HG02610 (cell line): ENCODE measurements around the gene ZIC4.

Experiments used
- ATAC-seq: cut with Tn5 transposase; IDR thresholded peaks from one replicate; pipeline ENCODE4 v1.9.1; 2021; ENCODE audit warnings: mild to moderate bottlenecking, moderate library complexity; ENCODE audit not compliant: unreplicated experiment

ZIC4 gene

DNA sequence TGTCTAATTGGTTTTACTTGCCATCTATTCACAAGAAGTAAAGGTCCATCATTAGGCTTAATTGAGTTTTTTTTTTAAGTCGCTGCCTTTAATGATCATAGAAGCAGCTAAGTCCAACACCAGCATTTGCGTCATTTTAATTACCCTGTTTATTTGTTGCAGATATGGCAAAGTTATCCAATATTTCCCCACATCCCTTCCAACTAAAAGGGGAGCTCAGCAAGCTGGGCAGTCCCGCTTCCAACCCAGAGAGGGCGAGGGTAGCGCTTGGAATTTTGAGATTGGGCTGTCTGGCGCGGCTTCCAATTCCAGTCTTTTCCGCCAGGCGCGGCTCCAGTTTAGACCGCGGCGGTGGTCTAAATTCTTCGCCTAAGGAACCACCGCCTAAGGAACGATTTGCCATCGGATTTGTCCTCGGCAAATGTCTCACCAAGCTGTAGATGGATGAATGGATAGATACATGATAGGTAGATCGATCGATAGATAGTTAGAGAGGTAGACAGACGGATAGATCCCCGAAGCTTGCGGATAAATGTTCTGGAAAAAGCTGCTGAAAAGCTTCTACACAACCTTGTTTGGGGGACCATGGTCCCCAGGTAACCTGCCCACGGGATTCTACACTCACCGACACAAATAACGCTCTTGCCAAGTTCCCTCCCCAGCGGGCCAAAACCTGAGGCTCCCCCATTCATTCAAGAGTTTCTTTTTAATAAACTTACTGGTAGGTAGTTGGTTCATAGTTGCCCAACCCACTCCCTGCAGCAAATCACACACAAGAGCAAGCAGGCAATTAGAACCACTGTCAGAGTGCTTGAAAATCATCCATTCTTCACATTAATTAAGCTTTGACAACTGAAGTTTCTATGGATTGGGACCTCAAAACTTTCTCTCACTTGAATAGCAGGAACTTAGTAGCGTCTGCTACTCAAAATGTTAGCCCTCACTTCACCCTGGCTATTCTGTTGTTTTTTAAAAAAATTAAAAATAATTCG, 49.1 kb downstream of the ZIC4 start:
- ATAC-seq = no peak

DNA sequence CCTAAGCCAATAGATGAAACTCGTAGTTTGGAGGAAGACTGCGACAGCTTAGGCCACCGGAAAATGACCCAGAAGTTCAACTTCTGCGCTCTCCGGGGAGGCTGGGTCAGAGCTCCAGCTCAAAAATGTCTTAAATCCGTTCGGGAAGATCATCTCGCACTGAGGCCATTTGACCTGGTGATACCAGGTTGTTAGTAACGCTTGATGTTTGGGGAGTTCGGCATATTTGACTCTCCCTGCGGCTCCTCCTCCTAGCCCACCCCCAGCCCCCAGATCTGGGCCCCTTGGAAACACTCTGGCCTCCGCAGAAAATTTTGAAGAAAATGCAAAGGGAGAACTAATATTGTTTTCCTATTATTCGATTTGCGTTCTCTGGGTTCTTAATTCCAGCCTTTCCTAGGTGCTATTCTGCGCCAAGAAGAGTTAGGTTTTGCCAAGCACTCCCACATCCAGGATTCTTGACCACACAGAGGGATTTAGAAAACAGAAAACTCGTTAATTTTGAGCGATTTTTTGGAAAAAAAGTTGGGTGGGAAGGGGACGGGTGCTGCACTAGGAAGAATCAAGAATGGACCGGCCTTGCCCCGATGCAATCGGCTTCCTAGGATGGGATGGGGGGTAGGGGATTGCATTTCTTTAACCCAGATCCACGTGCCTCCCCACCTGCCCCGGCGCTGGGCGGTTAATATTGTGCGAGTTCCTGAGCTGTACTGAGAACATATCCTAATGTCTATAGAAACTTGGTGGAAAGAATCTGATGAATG, 50.0 kb downstream of the ZIC4 start:
- no peak for ATAC-seq

DNA sequence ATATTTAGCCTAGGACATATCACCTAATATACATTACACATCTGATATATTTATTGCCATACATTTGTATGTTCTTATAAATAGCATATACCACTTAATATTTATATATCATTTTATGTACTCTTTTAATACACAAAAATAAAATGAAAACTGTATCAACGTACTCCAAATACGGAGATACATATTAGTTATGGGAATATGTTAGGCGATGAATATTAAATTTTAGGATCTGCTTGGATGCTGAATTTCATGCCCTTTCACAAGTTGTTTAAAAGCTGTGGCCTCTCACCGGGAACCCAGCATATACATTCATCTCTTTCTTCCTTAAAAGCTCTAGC, 50.6 kb downstream of the ZIC4 start:
- no peak for ATAC-seq

DNA sequence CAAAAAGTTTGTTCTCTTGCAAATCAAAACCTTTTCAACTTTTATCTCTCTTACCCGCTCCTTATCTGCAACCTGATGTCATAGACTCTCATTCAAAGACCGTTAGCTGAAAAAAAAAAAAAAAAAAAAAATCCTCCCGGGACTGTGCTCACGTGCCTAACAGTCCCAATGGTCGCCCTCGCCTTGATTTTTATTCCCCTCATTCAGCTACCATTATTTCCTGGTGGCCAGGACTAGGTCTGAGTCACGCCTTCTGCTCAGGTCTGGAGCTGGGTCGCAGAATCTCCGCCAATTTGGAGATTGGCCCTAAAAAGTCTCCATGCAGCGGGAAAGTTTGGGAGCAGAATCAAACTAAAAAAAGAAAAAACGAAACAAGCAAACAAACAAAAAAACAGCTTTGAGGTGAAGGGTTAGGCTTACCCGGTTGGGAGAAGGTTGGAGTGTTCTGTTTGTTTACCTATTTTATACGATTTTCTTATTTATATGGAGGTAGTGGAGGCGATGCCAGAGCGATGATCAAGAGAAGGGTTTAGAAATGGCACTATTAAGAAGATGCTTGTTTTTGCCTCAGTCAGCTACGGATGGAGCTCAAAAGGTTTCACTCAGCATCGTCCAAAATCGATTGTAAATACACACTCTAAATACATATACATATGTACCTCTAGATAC, 51.1 kb downstream of the ZIC4 start:
- no peak for ATAC-seq

DNA sequence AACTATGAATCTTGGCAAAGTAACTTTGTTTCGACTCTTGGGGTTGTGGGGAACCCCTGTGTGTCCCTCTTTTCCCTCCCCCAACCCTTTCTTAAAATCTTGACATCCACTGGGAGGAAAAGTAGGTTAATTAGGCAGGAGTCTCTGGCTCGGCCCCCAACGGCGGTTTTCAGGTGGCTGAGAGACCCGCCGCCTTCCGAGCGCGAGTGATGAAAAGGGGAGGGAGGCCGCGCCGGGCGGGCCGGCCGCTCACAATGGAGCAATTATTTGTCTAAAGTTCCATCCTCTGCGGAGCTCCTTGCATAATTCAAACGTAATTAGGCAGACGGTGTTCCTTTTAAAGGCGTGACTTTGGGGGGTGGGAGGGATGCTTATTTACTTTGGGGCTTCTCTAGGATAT, 51.7 kb downstream of the ZIC4 start:
- ATAC-seq = no peak

DNA sequence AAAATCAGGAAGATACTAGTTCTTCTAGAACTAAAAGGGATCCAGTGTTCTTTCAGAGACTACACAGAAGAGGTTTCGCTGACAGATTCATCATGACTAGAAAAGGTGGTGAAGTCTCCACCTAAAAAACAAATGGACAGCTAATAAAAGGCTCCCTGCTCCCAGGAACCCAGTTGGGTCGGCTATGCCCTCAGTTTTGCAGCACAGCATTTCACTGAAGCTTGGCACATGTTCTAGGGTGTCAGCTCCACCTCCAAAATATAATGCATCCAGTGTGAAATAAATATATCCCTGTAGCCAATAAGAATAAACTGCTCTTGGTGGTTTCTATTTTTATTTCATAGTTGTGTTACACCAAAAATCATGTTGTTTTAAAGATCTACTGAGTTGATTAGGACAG, 55.0 kb downstream of the ZIC4 start:
- ATAC-seq = no peak

DNA sequence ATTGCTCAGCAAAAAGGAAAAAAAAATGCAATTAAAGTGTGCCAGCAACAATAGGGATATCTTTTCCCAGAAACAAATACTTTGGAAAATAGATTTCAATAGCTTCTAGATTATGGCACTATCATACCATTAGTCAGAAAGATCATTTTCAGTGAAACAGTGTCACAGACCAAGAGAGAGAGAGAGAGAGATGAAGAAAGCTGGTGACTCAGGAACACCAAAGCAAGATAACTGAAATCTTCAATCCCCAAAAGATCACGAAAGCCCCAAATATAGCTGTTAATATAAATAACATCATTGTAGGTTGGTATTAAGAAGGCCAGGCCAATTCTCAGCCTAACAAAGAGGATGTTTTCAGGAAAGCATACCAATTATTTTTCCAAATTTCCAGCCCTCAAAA, 57.4 kb downstream of the ZIC4 start:
- no peak for ATAC-seq

DNA sequence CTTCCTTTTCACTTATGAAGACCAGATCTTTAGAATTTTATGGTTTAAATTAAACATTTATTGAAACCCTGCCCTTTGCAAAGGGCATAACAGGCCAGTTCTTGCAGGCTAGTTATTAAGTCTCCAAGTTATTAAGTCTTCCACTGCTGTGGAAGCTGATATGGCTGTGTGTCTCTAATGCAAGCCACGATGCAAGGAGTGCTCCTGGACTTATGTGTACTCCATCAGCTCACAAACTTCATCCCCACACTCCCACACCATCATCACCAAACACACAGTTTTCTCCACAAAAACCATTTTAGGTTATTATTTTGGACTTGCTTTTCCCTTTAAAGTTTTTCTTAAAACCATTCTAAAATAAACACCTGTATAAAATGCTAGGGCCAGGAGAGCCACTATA, 62.4 kb downstream of the ZIC4 start:
- no peak for ATAC-seq

DNA sequence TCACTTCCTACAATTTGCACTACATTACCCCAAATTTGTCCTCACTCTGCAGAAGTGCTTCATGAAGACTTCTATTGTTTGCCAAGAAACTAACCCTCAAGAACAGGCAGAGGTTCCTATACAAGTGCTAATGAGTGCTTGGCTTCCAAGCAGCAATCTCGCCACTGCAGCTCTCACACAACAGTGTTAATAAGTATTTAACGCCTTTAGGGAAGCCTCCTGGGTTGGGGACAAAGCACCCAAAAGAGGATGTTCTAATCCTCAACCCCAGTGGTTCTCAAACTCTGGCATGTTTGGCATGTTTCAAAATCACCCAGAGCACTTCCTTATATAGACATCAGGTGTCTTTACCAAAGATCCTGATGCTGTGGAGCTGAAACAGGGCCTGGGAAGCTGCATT, 64.6 kb downstream of the ZIC4 start:
- ATAC-seq = no peak

DNA sequence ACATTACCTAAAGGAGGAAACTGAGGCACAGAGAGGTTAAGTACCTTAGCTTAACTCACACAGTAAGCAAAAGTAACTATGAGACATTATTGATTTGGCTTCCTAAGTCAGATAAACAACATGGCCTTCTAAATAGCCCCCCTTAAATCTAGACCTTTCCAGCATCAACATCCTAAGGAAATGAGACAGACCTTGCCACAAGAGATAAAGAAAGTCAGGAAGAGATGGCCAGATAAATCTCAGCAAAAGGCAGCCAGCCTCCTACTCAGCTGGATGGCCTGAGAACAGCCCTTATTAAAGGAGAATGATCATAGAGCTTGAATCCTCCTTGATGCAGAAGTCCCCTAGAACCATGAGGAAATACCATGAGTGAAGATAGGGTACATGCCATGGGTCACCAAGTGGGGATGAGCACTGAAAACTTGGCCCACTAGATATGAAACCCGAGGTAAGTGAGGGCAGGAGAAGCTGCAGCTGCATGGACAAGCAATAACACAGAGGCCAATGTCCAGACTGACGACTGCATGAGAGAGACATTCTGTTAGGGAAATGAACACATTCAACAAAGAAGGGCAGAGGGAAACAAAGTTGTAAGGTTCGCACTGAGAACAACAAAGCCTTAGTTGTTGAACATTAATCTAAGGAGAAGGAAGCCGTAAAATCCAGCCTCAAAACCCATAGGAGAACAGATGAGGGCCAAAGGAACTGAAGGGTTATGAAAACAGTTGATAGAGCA, 69.6 kb downstream of the ZIC4 start:
- no peak for ATAC-seq
